HPDE6-E6E7 (cell line): ENCODE data around the gene ZNF384.

Source experiments
- DNase-seq: peaks from one replicate; pipeline ENCODE4 v3.0.0; 2011; ENCODE audit warnings: missing footprints; ENCODE audit errors: extremely low spot score

The ZNF384 gene

GRCh38 chr12:6653987-6654386, 35.2 kb downstream of the ZNF384 start:
- no peak for DNase-seq

- no peak for DNase-seq
Observed at GRCh38 chr12:6653342-6653741, 35.8 kb downstream of the ZNF384 start.

- no peak for DNase-seq
Observed at GRCh38 chr12:6652391-6652790, 36.8 kb downstream of the ZNF384 start.

- no peak for DNase-seq
Observed at GRCh38 chr12:6650832-6651231, 38.3 kb downstream of the ZNF384 start.

GRCh38 chr12:6647083-6647604, 42.0 kb downstream of the ZNF384 start, which contains the start of gene ACRBP:
TSS of gene ACRBP (minus strand) at chr12:6647432. CDS start at chr12:6647366, 66 bp downstream.
- no peak for DNase-seq

DNA sequence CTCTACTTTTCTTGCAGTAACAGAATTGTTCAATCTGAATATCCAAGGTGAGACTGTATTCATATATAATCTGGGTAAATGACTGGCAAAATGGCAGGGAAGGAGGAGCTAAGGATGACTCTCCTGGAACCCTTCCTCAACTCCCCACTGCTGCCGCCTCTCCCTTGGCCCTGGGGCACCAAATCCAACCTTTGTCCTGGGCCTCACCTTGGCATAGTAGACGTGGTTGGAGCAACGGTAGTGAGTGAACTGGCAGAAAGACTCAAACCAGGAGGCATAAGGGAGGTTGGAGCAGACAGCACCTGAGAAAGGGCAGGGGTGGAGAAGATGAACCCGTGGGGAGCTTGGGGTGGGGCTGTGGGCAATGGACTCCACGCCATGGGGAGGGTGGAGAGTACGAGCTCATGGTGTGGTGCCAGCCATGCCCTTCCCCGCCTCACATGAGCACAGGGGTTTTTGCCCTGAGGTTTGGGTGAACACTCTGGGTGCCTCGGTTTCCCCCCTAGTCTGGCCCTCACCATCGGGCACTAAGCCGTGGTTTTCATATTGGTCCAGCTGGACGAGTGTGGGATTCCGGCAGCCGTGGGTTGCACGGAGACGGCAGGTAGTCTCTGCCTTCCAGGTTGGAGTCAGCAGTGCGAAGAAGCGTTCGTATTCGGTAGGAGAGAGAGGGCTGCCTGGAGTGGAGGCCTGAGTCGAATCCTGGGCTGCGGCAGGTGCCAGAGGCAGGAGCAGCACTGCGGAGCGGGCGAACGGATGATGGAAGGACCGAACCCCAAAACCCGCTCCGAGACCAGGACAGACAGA, 42.7 kb downstream of the ZNF384 start:
- DNase-seq: no peak

DNA sequence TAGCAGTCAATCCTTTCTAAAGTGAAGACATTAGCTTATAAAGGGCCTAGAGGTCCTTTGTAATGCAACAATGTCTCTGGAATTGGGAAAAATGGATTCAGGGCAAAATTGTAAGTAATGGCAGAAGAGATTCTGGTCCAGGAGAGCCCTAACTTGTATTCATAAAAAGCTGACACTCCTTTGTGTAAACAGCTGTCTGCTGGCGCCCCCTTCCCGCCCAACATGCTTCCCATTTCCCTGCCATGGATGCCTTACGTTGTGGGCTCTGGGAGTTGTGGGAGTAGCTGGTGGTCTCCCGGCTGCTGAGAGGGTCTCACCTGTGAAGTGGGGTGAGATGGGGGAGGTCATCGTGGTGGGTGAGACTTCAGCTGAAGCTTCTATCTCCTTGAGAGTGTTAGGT, 44.3 kb downstream of the ZNF384 start:
- DNase-seq: no peak

DNA sequence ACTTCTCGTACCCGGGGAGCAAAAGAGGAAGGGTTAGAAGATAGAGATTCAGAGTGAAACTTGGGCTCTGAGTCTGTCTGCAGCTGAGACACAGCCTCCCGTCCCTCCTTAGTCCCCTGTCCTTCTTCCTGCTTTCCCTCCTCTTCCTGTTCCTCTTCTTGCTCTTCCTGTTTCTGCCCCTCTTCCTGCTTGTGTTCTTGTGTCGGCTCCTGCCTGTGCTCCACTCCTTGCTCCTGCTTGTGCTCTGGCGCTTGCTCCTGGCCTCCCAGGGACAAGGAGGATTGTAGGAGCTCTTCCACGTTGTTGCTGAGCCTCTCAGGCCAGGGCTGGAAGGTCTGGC, 44.9 kb downstream of the ZNF384 start:
- DNase-seq: no peak

- no peak for DNase-seq
Observed at GRCh38 chr12:6643569-6644256, 45.5 kb downstream of the ZNF384 start.

DNA sequence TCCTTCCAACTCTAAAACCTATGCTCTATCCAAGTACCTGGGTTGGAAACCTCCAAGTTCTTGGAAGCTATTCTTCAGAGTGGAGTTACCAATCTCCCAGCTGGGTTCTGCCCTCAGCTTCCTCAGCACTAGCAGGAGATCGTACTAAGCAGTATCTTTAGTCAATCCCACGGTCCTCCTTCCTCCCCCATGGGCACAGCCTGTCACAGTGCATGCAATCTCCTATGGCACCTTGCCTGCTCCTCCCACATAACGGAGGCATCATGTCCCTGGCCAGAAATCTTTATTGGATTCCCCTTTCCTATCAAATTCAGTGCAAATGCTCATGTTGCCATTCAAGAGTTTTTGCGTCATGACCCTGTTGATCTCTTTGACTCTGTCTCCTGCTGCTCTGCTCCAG, 48.0 kb downstream of the ZNF384 start:
- DNase-seq: no peak

- no peak for DNase-seq
Observed at GRCh38 chr12:6640497-6640896, 48.7 kb downstream of the ZNF384 start.

DNA sequence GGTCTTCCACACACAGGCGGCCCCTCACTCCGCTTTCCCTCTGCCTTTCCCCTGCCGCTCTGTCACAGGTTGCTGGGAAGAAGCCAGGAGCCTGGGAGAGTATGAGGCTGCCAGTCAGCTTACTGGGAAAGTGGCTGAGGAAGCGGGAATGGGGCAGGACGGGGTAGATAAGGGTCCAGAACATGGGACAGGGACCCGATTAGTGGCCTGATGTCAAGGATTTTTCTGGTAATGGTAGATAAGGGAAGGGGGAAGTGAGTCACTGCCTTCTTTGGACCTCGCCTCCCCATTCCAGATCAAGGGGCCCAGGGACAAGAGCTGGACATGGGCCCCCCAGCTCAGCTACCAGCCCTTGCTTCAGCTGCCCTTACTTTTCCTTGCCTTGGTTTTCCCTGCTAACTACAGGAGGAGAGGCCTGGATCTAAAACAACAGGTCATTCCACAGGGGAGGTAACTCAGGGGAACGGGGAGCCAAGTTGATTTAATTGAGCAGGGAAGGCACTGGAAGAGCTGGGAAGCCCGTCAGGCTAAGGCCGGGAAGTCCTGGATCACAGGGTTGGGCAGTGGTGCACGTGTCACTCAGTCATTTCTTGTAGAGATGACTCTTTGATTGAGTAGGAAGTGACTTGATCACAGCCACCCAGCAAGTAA, 49.9 kb downstream of the ZNF384 start:
- DNase-seq: no peak

DNA sequence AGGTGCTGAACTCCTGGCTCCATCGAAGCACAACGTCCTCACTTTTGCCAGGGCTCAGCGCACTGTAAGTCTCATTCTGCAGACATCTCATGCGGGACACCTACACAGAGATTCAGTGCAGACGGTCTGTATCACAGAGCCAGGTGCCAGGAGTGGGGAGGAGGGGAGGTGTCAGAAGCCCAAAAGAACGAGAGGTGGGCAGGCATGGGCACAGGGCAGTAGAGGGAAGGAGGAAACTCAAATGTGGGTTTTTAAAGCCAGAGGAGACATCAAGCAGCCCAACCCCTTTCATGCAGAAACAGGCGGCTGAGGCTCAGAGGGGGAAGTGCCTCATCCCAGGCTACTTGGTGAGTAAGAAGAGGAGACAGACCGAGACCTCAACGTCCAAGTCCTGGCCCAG, 50.9 kb downstream of the ZNF384 start:
- DNase-seq: no peak

DNA sequence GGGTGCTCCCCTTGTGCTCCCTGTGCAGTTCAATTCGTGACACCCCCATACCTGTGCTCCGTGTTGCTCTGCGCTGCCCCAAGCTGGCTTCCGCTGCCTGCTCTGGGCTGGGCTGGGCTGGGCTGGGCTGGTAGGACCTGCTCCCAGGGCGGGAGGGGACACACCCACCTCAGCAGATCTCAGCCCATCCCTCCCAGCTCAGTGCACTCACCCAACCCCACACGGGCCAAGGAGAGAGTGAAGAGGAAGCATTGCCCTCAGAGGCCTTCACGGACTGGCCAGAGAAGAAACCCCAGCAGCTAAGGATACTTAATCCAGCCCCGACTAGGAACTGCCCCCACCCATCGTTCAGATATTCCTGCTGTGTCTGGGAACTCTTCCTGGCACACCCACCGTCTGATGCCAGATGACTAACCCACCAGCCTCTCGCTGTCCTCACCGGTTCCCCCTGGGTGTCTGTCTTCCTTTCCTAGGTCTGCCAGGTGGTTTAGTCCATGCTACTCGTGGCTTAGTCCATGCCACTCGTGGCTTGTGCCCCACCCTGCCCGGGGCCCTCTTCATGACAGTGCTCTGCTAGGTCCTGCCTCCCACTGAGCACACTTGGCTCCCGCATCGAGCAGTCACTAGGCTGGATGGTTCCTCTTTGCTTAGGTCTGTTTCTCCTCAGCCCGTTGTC, 53.2 kb downstream of the ZNF384 start, which contains the start of gene LPAR5:
Gene LPAR5, minus strand, starts transcription at position 104 of the 676 bp plus-strand sequence. CDS start 14,711 bp downstream, outside the sequence.
- peak; percentile 93 for DNase-seq

DNA sequence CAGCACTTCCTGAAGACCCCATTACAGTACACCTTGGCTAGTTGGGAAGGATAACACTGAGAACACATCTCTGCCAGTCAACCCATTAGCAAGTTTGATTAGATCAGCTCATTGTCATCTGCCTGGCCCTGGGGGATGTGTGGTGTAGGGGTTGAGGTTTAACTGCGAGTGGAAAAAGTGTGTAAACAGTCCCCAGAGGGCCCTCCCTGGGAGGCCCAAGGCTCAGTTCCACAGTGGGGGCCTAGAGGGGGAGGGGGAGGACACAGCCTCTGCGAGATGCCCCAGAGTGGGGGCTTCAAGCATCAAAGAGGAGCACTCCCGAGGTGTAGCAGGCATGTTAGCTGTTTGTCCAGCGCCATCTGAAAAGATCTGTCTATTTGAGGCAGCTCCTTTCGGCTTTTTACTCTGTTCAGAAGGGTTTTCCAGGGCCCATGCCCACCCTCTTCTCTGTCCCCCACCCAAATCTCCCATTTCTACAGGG, 53.8 kb downstream of the ZNF384 start:
- no peak for DNase-seq

DNA sequence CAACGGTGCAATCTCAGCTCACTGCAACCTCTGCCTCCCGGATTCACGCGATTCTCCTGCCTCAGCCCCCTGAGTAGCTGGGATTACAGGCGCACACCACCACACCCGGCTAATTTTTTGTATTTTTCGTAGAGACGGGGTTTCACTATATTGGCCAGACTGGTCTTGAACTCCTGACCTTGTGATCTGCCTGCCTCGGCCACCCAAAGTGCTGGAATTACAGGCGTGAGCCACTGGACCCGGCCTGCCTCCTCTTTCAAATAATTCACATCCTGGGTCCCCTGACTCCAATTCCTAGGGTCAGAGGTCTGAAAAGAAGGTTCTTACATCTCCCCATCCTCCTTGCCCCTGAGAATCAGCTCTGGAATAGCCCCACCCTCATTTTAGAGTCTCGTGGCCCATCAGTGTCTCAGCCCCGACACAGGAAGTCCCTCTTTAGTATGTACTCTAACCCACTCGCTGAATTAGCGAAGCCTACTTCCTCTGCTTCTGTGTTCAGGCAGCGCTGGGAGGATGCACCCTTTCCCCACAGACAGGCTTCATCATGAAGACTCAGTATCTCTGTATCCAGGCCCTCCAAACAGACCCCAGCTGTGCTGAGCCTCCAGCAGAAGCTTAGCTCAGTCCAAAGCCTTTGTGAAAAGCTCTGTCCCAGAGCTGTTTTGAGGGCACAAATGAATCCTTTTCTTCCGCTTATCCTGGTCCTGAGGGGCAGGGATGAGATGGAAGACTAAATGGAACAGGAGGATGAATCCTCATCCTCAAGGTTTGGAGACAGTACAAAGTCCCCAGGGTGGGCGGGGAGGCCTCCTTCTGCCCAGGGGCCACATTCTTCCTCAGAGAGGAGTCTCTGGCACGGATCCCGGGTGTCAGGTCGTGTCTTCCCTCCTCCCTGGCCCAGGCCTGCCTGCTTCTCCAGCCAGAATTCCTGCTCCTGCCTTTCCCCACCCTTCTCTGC, 56.9 kb downstream of the ZNF384 start:
- no peak for DNase-seq

DNA sequence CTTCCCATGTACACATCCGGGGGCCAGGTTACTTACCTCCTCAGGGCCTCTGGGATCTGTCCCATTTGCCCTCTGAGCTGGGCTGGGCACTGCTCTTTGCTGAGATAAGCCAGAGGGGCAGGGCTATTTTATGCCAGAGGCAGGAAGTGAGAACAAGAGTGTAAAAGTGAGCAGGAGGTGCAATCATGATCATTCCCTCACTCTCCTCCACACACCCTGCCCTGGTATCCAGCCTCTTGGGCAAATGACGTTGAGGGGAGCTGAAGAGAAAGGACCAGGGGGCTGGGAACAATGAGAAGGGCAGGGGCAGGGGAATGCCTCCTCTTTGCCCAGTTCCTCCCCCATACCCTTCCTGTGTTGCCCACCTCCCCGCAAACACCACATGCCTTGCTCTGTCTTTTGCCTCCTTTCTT, 57.6 kb downstream of the ZNF384 start:
- no peak for DNase-seq

GRCh38 chr12:6630736-6631135, 58.4 kb downstream of the ZNF384 start:
- no peak for DNase-seq

- no peak for DNase-seq
Observed at GRCh38 chr12:6627616-6628015, 61.6 kb downstream of the ZNF384 start.

DNA sequence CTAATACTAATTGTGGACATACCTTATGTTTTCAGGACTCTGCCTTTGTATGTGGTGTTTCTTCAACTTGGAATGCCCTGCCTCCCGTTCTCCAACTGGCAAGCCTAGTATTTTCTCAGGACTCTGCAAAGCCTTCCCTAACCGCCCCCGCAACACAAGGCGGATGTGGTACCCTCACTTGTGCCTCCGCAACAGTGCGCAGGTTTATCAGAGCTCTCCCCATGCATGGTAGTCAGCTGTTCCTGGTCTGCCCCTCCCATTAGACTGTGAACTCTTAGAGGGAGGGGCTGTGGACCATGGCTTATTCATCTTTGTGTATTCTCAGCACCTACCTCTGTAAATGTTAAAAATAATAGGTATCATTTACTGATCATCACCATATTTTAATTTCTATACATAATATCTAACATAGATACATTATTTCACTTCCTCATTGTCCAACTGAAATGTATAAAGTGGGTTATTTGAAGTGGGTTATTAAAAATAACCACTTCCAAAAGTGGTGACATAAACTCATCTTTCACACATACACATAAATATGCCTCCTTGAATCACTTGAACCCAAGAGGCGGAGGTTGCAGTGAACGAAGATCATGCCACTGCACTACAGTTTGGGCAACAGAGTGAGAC, 62.4 kb downstream of the ZNF384 start:
- DNase-seq: no peak
